Epidermal melanocyte (primary cell): Measurements from ENCODE around the gene COL6A1.
"Not testable (repeated sequence)": the region's sequence is repeated elsewhere in the genome, so short reads cannot be mapped to it uniquely, and the experiment has no call there.

Experiments used
- DNase-seq: peaks from one replicate; pipeline ENCODE4 v3.0.0; 2011; ENCODE audit warnings: low spot score; ENCODE audit not compliant: insufficient read length

COL6A1 gene

DNA sequence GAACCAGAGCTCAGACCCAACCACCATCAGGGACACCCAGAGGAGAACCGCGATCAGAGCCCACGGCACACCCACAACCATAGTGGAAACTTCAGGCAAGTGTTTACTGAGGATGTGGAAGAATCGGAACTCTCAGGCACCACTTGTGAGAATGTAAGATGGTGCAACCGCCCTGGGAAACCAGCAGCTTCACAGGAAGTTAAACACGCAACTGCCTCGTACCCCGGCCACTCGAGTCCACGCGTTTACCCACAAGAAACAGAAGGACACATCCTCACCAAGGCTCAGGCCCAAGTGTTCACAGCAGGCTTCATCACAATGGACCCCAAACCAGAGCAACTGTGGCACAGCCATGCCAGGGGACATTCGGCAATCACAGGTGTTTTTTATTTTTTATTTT is 64.9 kb downstream of the COL6A1 start:
- DNase-seq, result no peak

DNA sequence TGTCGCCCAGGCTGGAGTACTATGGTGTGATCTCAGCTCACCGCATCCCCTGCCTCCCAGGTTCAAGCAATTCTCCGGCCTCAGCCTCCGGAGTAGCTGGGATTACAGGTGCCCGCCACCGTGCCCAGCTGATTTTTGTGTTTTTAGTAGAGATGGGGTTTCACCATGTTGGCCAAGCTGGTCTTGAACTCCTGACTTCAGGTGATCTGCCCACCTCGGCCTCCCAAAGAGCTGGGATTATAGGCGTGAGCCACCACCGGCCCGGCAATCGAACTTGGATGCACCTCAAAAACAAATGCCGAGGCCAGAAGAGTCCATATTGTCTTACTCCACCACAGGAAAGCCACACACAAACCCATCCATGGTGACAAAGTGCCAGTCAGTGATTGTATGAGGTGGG is 65.3 kb downstream of the COL6A1 start:
- not testable (repeated sequence) for DNase-seq

DNA sequence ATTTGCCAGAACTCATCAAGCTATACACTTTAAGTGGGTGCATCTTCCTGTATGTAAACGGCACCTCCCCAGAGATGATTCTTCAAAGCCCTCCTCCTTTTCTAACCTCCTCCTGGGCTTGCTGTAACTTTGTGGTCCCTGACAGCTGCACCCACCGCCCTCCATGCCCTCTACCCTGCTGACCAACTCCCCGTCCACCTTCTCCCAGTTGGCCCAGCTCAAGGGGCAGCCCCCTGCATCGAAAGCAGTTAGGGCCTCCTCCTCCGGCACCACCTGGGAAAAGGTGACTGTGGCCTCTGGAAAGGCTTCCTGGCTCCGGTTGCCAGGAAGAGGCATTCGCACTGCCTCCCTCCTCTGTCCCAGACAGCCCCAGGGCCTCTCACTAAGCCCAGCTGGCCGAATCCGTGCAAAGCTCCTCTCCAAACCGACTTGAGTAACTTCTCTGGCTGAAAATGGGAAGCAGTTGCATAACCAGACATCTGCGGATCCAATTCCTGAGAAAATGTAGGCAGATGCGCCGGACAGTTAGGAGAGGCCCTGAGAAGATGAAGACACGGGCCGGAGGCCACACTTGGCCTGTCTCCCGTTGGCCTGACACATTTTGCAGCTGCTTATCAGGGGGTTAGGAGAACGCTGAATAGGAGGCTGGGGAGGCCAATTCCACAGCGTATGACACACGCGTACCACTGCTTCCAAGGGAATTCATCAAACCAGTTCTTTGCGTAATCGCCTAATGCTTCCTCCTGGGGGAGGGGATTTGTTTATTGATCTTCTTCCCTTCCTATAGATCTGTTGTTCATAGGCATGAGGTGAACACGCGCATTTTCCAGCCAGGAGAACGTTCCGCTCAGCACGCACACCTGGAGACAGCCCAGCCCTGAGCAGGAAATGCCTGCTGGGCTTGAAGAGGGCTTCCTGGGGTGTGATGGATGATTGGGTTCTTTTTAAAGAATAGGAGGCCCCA is 67.6 kb downstream of the COL6A1 start:
- peak; percentile 48 for DNase-seq

DNA sequence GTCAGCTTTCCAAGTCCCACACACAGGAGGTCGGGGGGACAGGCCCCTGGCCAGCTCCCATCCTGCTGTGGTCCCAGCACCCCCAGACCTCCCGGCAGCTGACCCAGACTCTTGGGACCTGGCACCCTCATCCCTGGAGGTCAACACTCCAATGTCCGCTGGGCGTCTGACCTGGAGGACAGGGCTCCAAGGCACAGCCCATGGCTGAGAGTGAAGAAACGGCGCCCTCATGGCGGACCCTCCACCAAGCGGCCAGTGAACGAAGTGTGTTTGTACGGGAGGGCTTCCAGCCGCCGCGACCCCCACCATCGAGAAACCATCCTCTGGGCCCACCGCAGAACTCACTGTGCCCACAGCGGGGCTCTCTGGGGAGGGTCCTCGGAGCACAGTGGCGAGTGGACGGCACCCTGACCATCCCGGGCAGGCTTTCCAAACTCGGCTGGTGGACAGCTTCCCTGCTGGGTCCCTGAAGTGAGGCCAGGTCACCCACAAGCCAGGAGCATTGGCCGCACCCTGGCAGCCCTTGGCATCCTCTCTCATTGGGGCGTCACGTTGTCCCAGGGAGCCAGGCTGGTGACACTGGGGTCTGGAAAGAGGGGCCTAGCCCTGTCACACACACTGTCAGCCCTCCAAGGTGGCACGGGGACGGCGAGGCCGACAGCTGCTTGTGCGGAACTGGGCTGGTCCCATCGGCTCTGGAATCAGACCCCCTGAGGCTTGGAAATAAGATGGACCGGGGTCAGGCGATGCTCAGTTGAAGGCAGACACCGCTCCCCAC is 68.5 kb downstream of the COL6A1 start:
- DNase-seq, result no peak

DNA sequence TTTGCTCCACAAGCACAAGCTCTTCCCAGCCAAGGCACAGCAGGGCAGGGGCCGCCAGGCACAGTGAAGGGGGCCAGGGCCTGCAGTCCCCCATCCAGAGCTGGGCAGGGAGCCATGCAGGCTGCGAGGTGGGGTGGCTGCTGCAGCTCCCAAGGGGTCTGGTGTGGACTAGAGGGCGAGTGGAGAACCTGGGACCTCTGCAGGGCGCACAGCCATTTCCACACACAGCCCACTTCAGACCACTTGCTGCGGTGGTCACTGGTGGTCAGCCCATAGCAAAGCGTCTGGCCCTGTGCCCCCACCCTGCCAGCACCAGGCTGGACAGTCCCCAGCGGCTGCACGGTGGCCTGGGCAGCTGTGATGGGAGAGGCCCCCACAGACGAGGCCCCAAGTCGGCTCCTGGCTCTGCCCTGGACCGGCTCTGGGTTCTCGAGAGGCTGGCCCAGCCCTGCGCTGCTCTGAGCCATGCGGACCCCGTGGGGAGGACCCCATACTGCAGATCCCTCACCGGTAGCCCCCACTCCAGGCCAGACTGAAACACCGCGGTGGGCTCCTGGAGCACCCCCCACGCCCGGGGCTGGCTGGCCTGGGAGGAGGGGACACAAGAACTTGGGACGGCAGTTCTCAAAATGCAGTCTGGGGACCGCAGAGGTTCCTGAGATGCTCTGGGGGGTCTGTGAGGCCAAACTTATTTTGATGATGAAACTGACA is 69.3 kb downstream of the COL6A1 start:
- no peak for DNase-seq

DNA sequence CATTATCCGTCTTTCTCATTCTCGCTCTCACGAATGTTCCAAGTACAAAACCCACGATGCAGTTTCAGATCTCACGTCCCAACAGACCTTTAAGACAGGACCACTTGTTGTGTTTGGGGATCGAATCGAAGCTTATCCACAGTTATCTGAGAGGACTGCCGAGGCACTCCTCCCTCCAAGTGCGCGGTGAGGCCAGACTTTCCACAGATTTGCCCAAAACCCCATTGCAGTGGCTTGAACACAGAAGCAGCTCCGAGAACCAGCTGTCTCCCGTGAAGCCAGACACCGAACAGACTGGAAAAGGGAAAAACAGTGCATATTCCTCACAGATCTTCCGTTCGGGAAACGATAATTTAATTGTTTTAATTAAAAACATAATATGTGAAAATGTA is 69.8 kb downstream of the COL6A1 start:
- DNase-seq, result no peak

DNA sequence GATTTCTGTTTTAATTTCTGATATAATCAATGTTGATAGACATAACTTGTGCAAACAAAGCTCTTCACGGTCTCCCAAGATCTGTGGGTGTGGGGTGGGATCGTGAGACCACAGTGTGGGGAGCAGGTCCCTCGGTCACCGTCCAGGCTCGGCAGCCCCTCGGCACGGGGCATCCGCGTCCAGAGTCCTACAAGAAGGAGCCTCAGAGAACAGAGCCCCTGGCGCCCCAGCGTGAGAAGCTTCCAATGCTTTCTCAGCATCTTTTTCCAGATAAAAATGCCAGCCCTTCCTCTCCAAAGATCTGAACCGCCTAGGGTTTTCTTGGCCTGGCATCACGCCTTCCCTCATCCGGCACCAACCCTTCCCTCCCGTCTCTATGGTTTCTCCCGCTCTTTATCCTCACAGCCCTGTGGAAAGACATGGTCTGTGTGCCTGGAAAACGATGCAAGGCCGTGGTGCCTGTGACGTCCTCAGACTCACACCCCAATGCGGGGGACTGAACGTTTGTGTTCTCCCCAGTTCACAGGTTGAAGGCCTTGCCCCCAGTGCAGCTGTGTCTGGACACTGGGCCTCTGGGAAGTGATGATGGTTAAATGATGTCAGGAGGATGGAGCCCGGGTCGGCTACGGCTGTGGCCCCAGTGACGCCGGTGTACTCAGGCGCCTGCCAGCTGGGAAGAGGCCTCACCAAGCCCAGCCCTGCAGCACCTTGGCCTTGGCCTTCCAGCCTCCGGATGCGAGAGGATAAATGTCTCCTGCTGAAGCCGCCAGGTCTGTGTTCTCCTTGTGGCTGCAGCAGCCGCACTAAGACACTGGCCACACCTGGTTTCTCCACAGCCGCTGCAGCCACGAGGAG is 70.5 kb downstream of the COL6A1 start:
- no peak for DNase-seq

DNA sequence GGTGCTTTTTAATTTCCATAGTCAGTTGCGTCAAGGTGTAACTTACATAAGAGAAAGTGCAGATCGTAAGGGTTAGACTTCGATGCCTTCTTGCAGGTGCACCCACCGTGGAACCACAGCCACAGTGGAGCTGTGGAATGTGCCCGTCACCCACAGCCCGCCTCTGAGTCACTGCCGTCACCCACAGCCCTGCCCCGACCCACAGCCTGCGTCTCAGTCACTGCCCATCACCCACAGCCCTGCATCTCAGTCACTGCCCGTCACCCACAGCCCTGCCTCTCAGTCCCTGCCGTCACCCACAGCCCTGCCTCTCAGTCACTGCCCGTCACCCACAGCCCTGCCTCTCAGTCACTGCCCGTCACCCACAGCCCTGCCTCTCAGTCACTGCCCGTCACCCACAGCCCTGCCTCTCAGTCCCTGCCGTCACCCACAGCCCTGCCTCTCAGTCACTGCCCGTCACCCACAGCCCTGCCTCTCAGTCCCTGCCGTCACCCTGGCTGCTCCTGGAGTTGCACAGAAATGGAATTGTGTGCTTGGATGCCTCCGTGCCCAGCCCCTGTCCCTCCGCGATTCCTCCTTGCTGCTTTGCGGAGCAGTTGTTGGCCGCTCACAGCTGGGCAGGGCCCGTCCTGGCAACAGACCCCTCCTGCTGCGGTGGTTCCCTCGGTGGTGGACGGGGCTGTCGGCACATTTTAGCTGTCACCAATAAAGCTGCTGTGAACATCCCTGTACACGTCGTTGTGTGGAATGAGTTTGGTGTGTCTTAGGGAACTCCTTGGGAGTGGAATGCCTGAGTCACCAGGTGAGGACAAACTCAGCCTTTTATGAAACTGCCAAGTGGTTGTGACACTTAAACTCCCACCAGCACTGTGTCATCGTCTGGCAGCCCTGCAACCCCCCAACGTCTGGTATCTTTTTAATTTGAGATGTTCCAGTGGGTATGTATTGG is 71.4 kb downstream of the COL6A1 start:
- no peak for DNase-seq

DNA sequence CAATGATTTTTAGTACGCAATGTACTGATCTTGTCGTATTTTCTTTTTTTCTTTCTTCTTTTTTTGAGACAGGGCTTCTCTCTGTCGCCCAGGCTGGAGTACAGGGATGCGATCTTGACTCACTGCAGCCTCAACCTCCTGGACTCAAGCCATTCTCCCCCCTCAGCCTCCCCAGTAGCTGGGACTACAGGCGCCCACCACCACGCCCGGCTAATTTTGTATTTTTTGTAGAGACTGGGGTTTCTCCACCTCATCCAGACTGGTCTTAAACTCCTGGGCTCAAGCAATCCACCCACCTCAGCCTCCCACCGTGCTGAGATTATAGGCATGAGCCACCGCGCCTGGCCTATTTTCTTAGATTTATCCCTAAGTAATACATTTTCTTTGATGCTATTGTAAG is 72.5 kb downstream of the COL6A1 start:
- no peak for DNase-seq

DNA sequence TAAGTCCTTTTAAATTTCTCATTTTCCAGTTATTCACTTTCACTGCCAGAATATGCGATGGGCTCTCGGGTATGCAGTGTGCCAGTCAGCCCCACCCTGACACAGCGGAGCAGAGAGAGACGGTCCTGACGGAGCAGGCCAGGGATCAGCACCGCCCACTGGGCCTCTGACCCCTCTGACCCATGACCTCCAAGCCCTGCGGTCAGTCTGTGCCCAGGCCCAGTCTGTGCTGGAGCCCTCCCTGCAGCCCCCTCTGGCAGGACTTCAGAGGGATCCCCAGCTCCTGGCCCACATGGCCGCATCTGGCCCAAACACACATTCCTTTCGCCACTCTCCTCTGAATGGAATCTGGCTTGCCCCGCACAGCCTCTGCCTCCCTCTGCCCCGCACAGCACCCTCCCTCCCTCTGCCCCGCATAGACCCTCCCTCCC is 72.9 kb downstream of the COL6A1 start:
- DNase-seq, result no peak
